ENCODE results near the gene RPL31.

RPL31 gene

GRCh38 chr2:101053117-101053516 is 51.0 kb downstream of the RPL31 start:
- no peak overlapping the region for H3K27ac ChIP-seq
- DNase-seq (ENCODE audit: low spot score): no peak
- no peak overlapping the region for H3K4me3 ChIP-seq
- TF ChIP-seq CTCF (IDR thresholded peaks at IDR 0.05): no peak
